HEK293 (cell line): Measurements from ENCODE around the gene ROBO1.

Experiments used
- CTCF ChIA-PET: fragments of 350-600 bp; formaldehyde crosslinking; extraction: SDS; loops from one replicate; lab custom pipeline; 2021; ENCODE audit warnings: antibody characterized with exemption; lab: Yijun Ruan, JAX
- POLR2A ChIA-PET: fragments of 300-600 bp; formaldehyde crosslinking; extraction: SDS; loops from one replicate; lab custom pipeline; 2020; ENCODE audit warnings: antibody characterized with exemption, inconsistent platforms; lab: Yijun Ruan, JAX
- H3K27ac ChIP-seq: fragments of 200-500 bp; sonication (Bioruptor generic); 2 replicates; pipeline ENCODE4 v1.5.1; 2014; ENCODE audit warnings: low read depth, low read length, control low read depth, inconsistent platforms; ENCODE audit errors: extremely low read depth
- H3K36me3 ChIP-seq, 2 experiments: fragments of 200-500 bp in 1 of 2; sonication (Bioruptor generic) in 1 of 2; 1 replicate in 1 of 2; 2 replicates in 1 of 2; pipeline ENCODE4 v1.5.1; 2014 to 2017; ENCODE audit warnings: inconsistent platforms in 2 of 2, low read length in 2 of 2; ENCODE audit not compliant: control insufficient read depth in 2 of 2, insufficient read depth in 1 of 2
- H3K4me1 ChIP-seq: fragments of 200-500 bp; sonication (Bioruptor generic); 2 replicates; pipeline ENCODE4 v1.5.1; 2014; ENCODE audit warnings: mild to moderate bottlenecking, low read length, inconsistent platforms; ENCODE audit not compliant: control insufficient read depth, insufficient read depth
- H3K4me3 ChIP-seq: 2 replicates; pipeline ENCODE4 v1.5.1; 2011; ENCODE audit warnings: low read depth, mild to moderate bottlenecking, control low read depth, low read length, moderate library complexity
- H3K9me3 ChIP-seq: fragments of 200-500 bp; sonication (Bioruptor generic); 2 replicates; pipeline ENCODE4 v1.5.1; 2014; ENCODE audit warnings: low read depth, low read length, inconsistent platforms; ENCODE audit not compliant: control insufficient read depth, insufficient read depth
- PRDM2 ChIP-seq: fragments of 450-650 bp; formaldehyde crosslinking; IDR thresholded peaks from 2 replicates; pipeline ENCODE4 v1.5.1; 2016; ENCODE audit warnings: missing biosample characterization, missing genetic modification characterization, borderline replicate concordance
- REPIN1 ChIP-seq: fragments of 450-650 bp; formaldehyde crosslinking; IDR thresholded peaks from 2 replicates; pipeline ENCODE4 v1.5.1; 2017; ENCODE audit warnings: missing biosample characterization, missing genetic modification characterization, low read depth
- ZNF19 ChIP-seq: fragments of 450-650 bp; formaldehyde crosslinking; IDR thresholded peaks from 2 replicates; pipeline ENCODE4; 2016; ENCODE audit warnings: missing biosample characterization, missing genetic modification characterization, low read depth
- ZNF248 ChIP-seq: fragments of 450-650 bp; formaldehyde crosslinking; IDR thresholded peaks from 2 replicates; pipeline ENCODE4 v1.5.1; 2017; ENCODE audit warnings: missing biosample characterization, missing genetic modification characterization
- ZNF266 ChIP-seq: fragments of 450-650 bp; formaldehyde crosslinking; IDR thresholded peaks from 2 replicates; pipeline ENCODE4 v1.5.1; 2016; ENCODE audit warnings: missing biosample characterization, missing genetic modification characterization, low read depth
- ZNF274 ChIP-seq, 2 experiments: fragments of 200-500 bp in 1 of 2; fragments of 450-650 bp in 1 of 2; sonication (Bioruptor generic) in 1 of 2; formaldehyde crosslinking in 1 of 2; IDR thresholded peaks; 2 replicates each; pipeline versions ENCODE4 v1.5.1 to v1.6.1; 2014 to 2016; ENCODE audit warnings: borderline replicate concordance in 1 of 2, inconsistent platforms in 1 of 2, low read length in 1 of 2, missing biosample characterization in 1 of 2, missing genetic modification characterization in 1 of 2
- ZNF416 ChIP-seq: fragments of 450-650 bp; formaldehyde crosslinking; IDR thresholded peaks from 2 replicates; pipeline ENCODE4 v1.5.1; 2016; ENCODE audit warnings: missing biosample characterization, missing genetic modification characterization
- ZNF433 ChIP-seq: fragments of 450-650 bp; formaldehyde crosslinking; IDR thresholded peaks from 2 replicates; pipeline ENCODE4 v1.5.1; 2016; ENCODE audit warnings: missing biosample characterization, missing genetic modification characterization, low read depth
- ZNF555 ChIP-seq: fragments of 450-650 bp; formaldehyde crosslinking; conservative IDR thresholded peaks from 2 replicates; pipeline ENCODE4 v1.5.1; 2017; ENCODE audit warnings: missing biosample characterization, mild to moderate bottlenecking, missing genetic modification characterization, inconsistent platforms
- ZNF792 ChIP-seq: fragments of 450-650 bp; formaldehyde crosslinking; IDR thresholded peaks from 2 replicates; pipeline ENCODE4 v1.5.1; 2016; ENCODE audit warnings: missing biosample characterization, missing genetic modification characterization
- ZSCAN5A ChIP-seq: fragments of 450-650 bp; formaldehyde crosslinking; IDR thresholded peaks from 2 replicates; pipeline ENCODE4 v1.5.1; 2016; ENCODE audit warnings: missing biosample characterization, missing genetic modification characterization
- TF ChIP-seq, protein P1 (sequence below): fragments of 450-650 bp; formaldehyde crosslinking; IDR thresholded peaks from 2 replicates; pipeline ENCODE4 v1.5.1; 2017; ENCODE audit warnings: missing biosample characterization, mild to moderate bottlenecking, missing genetic modification characterization, moderate library complexity
- TF ChIP-seq, protein P2 (sequence below): fragments of 450-650 bp; formaldehyde crosslinking; IDR thresholded peaks from 2 replicates; pipeline ENCODE4 v1.5.1; 2016; ENCODE audit warnings: missing biosample characterization, missing genetic modification characterization, low read depth
- TF ChIP-seq, protein P3 (sequence below): fragments of 450-650 bp; formaldehyde crosslinking; IDR thresholded peaks from 2 replicates; pipeline ENCODE4 v1.5.1; 2016; ENCODE audit warnings: missing biosample characterization, missing genetic modification characterization
- TF ChIP-seq, protein P4 (sequence below): fragments of 450-650 bp; formaldehyde crosslinking; IDR thresholded peaks from 2 replicates; pipeline ENCODE4 v1.5.1; 2016; ENCODE audit warnings: missing biosample characterization, missing genetic modification characterization, low read depth

ROBO1 gene

GRCh38 chr3:79009861-79010260 is 757.9 kb downstream of the ROBO1 start:
- Histone ChIP-seq H3K4me3 (no peak overlapping the region), H3K27ac (no peak overlapping the region), H3K36me3 (no peaks in the 10 kb centered on the region), H3K4me1 (peaks cover 29% of the 10 kb centered on the region), H3K9me3 (no peaks in the 10 kb centered on the region)
- ChIA-PET POLR2A (no interaction called here), CTCF (interaction anchor here (0.5 to 0.6 kb wide), 2 partner anchors 37 to 88 kb away, joined by 3 read pairs; no protein-coding TSS in a partner anchor)
- no peak for TF ChIP-seq ZNF274 (IDR thresholded peaks at IDR 0.05; ENCODE audit: low read length)
- no peak for TF ChIP-seq ZNF274 (tag by site-specific recombination; IDR thresholded peaks at IDR 0.05; ENCODE audit: borderline replicate concordance)
- TF ChIP-seq, protein P1, sequence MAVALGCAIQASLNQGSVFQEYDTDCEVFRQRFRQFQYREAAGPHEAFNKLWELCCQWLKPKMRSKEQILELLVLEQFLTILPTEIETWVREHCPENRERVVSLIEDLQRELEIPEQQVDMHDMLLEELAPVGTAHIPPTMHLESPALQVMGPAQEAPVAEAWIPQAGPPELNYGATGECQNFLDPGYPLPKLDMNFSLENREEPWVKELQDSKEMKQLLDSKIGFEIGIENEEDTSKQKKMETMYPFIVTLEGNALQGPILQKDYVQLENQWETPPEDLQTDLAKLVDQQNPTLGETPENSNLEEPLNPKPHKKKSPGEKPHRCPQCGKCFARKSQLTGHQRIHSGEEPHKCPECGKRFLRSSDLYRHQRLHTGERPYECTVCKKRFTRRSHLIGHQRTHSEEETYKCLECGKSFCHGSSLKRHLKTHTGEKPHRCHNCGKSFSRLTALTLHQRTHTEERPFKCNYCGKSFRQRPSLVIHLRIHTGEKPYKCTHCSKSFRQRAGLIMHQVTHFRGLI, result no peak
- TF ChIP-seq ZSCAN5A (tag by site-specific recombination), result no peak
- TF ChIP-seq ZNF792 (tag by site-specific recombination), result no peak
- no peak for TF ChIP-seq PRDM2 (tag by site-specific recombination)
- no peak for TF ChIP-seq ZNF555 (tag by site-specific recombination)
- TF ChIP-seq, protein P2, sequence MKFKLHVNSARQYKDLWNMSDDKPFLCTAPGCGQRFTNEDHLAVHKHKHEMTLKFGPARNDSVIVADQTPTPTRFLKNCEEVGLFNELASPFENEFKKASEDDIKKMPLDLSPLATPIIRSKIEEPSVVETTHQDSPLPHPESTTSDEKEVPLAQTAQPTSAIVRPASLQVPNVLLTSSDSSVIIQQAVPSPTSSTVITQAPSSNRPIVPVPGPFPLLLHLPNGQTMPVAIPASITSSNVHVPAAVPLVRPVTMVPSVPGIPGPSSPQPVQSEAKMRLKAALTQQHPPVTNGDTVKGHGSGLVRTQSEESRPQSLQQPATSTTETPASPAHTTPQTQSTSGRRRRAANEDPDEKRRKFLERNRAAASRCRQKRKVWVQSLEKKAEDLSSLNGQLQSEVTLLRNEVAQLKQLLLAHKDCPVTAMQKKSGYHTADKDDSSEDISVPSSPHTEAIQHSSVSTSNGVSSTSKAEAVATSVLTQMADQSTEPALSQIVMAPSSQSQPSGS, result no peak
- no peak for TF ChIP-seq REPIN1 (tag by site-specific recombination)
- TF ChIP-seq ZNF266 (tag by site-specific recombination), result no peak
- TF ChIP-seq ZNF433, result no peak
- TF ChIP-seq, protein P3, sequence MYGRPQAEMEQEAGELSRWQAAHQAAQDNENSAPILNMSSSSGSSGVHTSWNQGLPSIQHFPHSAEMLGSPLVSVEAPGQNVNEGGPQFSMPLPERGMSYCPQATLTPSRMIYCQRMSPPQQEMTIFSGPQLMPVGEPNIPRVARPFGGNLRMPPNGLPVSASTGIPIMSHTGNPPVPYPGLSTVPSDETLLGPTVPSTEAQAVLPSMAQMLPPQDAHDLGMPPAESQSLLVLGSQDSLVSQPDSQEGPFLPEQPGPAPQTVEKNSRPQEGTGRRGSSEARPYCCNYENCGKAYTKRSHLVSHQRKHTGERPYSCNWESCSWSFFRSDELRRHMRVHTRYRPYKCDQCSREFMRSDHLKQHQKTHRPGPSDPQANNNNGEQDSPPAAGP, result no peak
- no peak for TF ChIP-seq ZNF416 (tag by site-specific recombination)
- TF ChIP-seq ZNF19, result no peak
- TF ChIP-seq, protein P4, sequence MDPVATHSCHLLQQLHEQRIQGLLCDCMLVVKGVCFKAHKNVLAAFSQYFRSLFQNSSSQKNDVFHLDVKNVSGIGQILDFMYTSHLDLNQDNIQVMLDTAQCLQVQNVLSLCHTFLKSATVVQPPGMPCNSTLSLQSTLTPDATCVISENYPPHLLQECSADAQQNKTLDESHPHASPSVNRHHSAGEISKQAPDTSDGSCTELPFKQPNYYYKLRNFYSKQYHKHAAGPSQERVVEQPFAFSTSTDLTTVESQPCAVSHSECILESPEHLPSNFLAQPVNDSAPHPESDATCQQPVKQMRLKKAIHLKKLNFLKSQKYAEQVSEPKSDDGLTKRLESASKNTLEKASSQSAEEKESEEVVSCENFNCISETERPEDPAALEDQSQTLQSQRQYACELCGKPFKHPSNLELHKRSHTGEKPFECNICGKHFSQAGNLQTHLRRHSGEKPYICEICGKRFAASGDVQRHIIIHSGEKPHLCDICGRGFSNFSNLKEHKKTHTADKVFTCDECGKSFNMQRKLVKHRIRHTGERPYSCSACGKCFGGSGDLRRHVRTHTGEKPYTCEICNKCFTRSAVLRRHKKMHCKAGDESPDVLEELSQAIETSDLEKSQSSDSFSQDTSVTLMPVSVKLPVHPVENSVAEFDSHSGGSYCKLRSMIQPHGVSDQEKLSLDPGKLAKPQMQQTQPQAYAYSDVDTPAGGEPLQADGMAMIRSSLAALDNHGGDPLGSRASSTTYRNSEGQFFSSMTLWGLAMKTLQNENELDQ, result no peak
- no peak for TF ChIP-seq ZNF248
